Lung (tissue), 12 donors: ENCODE results near the gene IPPK. TPM values are rescaled to one million over a fixed set of nuclear protein-coding genes. Genes with fewer than 3 reads are reported as not detected.

Experiments used
- ATAC-seq: fragments of 200-7000 bp; cut with Tn5 transposase; one replicate; pipeline ENCODE4 v1.9.1; 2020; ENCODE audit warnings: moderate number of reproducible peaks; ENCODE audit not compliant: insufficient read depth, low FRiP score
- DNase-seq, 3 donors: peaks; one replicate each; pipeline ENCODE4 v3.0.0-alpha.2; 2013 to 2017
- H3K27ac ChIP-seq, 2 donors: one replicate each; pipeline ENCODE4 v1.5.1; 2013; ENCODE audit warnings: mild to moderate bottlenecking in 2 of 2, moderate library complexity in 2 of 2, control low read depth in 1 of 2, inconsistent platforms in 1 of 2, low read depth in 1 of 2, low read length in 1 of 2
- H3K27me3 ChIP-seq, 3 donors: one replicate each; pipeline ENCODE4 v1.5.1; 2013; ENCODE audit warnings: low read length in 2 of 3; ENCODE audit not compliant: control insufficient read depth in 3 of 3, insufficient read depth in 3 of 3
- H3K36me3 ChIP-seq, 4 donors: one replicate each; pipeline ENCODE4 v1.5.1; 2013; ENCODE audit warnings: low read length in 4 of 4, mild to moderate bottlenecking in 1 of 4, moderate library complexity in 1 of 4; ENCODE audit not compliant: control insufficient read depth in 4 of 4, insufficient read depth in 4 of 4
- H3K4me1 ChIP-seq, 5 donors: one replicate each; pipeline ENCODE4 v1.5.1; 2013; ENCODE audit warnings: low read length in 5 of 5, mild to moderate bottlenecking in 2 of 5, moderate library complexity in 1 of 5; ENCODE audit not compliant: control insufficient read depth in 5 of 5, insufficient read depth in 5 of 5
- H3K4me3 ChIP-seq: one replicate; pipeline ENCODE4 v1.5.1; 2013; ENCODE audit warnings: mild to moderate bottlenecking, control low read depth, moderate library complexity
- H3K9ac ChIP-seq, 2 donors: one replicate each; pipeline ENCODE4 v1.5.1; 2013; ENCODE audit warnings: low read length in 2 of 2, control low read depth in 1 of 2; ENCODE audit not compliant: insufficient read depth in 1 of 2
- H3K9me3 ChIP-seq, 4 donors: one replicate each; pipeline ENCODE4 v1.5.1; 2013; ENCODE audit warnings: low read length in 3 of 4, mild to moderate bottlenecking in 1 of 4, moderate library complexity in 1 of 4; ENCODE audit not compliant: control insufficient read depth in 4 of 4, insufficient read depth in 3 of 4
- WGBS, 2 donors: extraction: QIAGEN DNeasy Blood & Tissue Kit; methylation state at CpG; one replicate each; pipeline ENCODE4 v1.1.7; 2013; 5-methylcytosine and 5-hydroxymethylcytosine counted together
- polyA plus RNA-seq, 2 donors: library from polyadenylated mRNA; stranded (reverse); fragments of 200-250 nt; gene quantifications; one replicate each; pipeline ENCODE4 v1.2.1, GENCODE V29; 2013
- total RNA-seq, 2 donors: library from RNA; depleted of rRNA in 1 of 2; stranded (reverse); fragments of >200 nt in 1 of 2; gene quantifications; one replicate each; pipeline ENCODE4 v1.2.1, GENCODE V29; 2014 to 2021
- TF ChIP-seq, protein P1 (sequence below): IDR thresholded peaks from 2 replicates; pipeline ENCODE4 v1.5.1; 2012; ENCODE audit warnings: mild to moderate bottlenecking; ENCODE audit errors: control extremely low read depth, extremely low read depth
- donor health status: control.
- donor health status: control.
- donor health status: Bipolar disorder and iron deficiency.
- donor health status: healthy.
- donor health status: DM: yes; HTN: yes; CAD: no.

The IPPK gene
- total and polyA plus RNA-seq, 4 donors: 6.0 to 9.6 (median 6.8) TPM

DNA sequence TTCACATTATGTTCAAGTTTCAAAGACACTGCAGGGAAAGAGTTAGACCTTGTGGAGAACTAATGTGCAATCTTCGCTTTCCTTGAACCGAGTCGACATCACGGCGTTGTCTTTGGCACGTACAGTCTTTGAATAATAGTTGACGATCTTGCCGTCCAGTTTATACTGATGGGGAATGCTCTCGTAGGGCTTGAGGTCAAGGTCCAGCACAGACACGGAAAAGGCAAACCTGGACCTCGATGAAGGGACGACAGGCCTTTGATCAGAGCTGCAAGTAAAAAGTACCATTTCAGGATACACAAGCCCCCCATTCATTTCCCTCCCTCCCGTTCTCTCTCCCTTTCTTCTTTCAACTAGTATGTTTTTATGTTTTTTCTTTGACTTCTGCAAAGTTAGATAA lies 54.1 kb downstream of the IPPK start:
- Histone ChIP-seq H3K9ac (peak overlapping the region in 1 of 2 donors; percentile 17), H3K27me3 (no peaks in the 10 kb centered on the region), H3K27ac (no peak overlapping the region), H3K4me3 (no peak overlapping the region), H3K36me3 (peaks cover 4 to 42% (median 9%) of the 10 kb centered on the region in 4 donors), H3K4me1 (peaks cover 0 to 60% (median 26%) of the 10 kb centered on the region in 5 donors), H3K9me3 (peaks cover 0 to 2% (median 0%) of the 10 kb centered on the region in 4 donors)
- ATAC-seq (no peak), DNase-seq (peak in 1 of 3 donors; percentile 33)
- WGBS, 2 donors: 83 to 88% methylated on average over 13 of the region's 13 CpGs
- TF ChIP-seq, protein P1, sequence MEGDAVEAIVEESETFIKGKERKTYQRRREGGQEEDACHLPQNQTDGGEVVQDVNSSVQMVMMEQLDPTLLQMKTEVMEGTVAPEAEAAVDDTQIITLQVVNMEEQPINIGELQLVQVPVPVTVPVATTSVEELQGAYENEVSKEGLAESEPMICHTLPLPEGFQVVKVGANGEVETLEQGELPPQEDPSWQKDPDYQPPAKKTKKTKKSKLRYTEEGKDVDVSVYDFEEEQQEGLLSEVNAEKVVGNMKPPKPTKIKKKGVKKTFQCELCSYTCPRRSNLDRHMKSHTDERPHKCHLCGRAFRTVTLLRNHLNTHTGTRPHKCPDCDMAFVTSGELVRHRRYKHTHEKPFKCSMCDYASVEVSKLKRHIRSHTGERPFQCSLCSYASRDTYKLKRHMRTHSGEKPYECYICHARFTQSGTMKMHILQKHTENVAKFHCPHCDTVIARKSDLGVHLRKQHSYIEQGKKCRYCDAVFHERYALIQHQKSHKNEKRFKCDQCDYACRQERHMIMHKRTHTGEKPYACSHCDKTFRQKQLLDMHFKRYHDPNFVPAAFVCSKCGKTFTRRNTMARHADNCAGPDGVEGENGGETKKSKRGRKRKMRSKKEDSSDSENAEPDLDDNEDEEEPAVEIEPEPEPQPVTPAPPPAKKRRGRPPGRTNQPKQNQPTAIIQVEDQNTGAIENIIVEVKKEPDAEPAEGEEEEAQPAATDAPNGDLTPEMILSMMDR: no peak

DNA sequence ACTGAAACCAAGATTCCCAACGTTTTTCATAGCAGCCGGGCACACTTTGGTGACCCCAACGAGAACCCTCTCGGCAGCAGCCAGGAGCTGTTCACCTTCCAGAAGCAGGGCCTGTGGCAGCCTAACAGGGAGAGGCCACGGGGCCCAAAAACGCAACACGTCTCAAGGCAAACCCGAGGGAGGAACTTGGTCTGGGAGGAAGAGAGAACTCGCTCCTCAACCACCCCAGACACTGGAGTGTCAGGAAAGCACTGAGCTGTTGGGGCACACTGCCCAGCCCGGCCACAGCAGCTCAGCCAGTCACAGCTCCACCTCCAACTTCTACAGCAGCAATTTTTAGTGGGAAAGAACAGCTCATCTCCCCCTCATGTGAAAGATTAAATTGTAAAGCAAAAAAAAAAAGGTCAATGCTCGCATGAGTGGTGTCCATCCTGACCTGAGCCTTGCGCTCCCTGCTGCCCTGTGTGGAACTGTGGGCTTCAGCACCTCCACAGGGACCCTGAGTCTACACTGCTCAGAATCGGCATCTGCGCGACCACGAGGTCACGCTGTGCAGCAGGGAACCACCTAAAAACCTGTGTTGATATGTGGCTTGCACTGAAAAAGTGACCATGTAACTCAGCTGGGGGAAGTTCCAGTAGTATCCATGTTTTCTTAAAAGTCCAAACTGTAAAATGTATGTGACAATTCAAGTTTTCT lies 55.0 kb downstream of the IPPK start:
- Histone ChIP-seq H3K4me3 (no peak overlapping the region), H3K4me1 (peaks cover 0 to 55% (median 26%) of the 10 kb centered on the region in 5 donors), H3K36me3 (peaks cover 4 to 42% (median 11%) of the 10 kb centered on the region in 4 donors), H3K27me3 (no peaks in the 10 kb centered on the region), H3K9me3 (peaks cover 0 to 2% (median 0%) of the 10 kb centered on the region in 4 donors), H3K27ac (no peak overlapping the region), H3K9ac (peak overlapping the region in 1 of 2 donors; percentile 72)
- ATAC-seq (no peak), DNase-seq (peak; percentile 42 to 82 (median 60))
- TF ChIP-seq, protein P1: no peak
- WGBS, 2 donors: 79 to 89% methylated on average over 17 of the region's 17 CpGs

DNA sequence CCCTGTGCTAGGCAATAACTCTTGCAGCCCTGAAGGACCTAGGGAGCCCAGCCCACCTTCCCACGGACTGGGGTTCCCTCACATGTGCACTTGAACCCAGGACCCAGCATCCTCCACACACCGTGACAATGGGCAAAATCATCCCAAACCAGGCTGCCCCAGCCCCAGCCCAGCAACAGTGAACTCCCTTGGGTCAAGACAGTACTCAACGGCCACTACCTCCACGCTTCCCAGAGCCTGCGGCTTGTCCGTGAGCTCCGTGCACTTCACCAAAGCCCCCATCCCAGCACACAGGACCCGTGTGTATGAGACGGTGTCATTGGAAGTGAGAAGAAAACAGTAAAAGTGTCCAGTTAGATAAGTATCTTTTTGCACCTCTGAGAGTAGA lies 55.8 kb downstream of the IPPK start:
- no peak for ATAC-seq
- 96 to 97% methylated on average over 9 of the region's 9 CpGs for WGBS, 2 donors
- Histone ChIP-seq H3K36me3 (peaks cover 4 to 39% (median 11%) of the 10 kb centered on the region in 4 donors), H3K27me3 (no peaks in the 10 kb centered on the region), H3K27ac (no peak overlapping the region), H3K9ac (no peak overlapping the region), H3K4me1 (peaks cover 0 to 59% (median 31%) of the 10 kb centered on the region in 5 donors), H3K4me3 (no peak overlapping the region), H3K9me3 (peaks cover 0 to 2% (median 0%) of the 10 kb centered on the region in 4 donors)
- TF ChIP-seq, protein P1: no peak
- DNase-seq: no peak
